ENCODE results near the gene CKB.
A peak's percentile ranks its signal among the peaks of the same experiment; 100 is the strongest.

CKB gene

GRCh38 chr14:103537175-103537990 is 14.8 kb upstream of the CKB start:
- no peak for DNase-seq

- DNase-seq = no peak
Observed at GRCh38 chr14:103536693-103537092, 14.1 kb upstream of the CKB start.

GRCh38 chr14:103535891-103536565 is 13.4 kb upstream of the CKB start:
- no peak for DNase-seq

GRCh38 chr14:103535081-103535890 is 12.7 kb upstream of the CKB start:
- DNase-seq = no peak

GRCh38 chr14:103534576-103535061 is 12.0 kb upstream of the CKB start:
- no peak for DNase-seq

GRCh38 chr14:103533999-103534575 is 11.5 kb upstream of the CKB start:
- no peak for DNase-seq

- DNase-seq = no peak
Observed at GRCh38 chr14:103533137-103533998, 10.7 kb upstream of the CKB start.

- no peak for DNase-seq
Observed at GRCh38 chr14:103532216-103533136, 9.8 kb upstream of the CKB start.

GRCh38 chr14:103531421-103532215 is 9.0 kb upstream of the CKB start:
- DNase-seq = no peak

- DNase-seq = no peak
Observed at GRCh38 chr14:103530831-103531230, 8.2 kb upstream of the CKB start.

GRCh38 chr14:103530390-103530789 is 7.8 kb upstream of the CKB start:
- no peak for DNase-seq

GRCh38 chr14:103529383-103530365 is 7.0 kb upstream of the CKB start:
- DNase-seq = no peak

GRCh38 chr14:103528587-103529382 is 6.2 kb upstream of the CKB start, which contains the start of gene TRMT61A:
Gene TRMT61A (plus strand): TSS chr14:103529196. CDS start chr14:103529979, 783 bp downstream.
- DNase-seq = peak; percentile 72

GRCh38 chr14:103528146-103528586 is 5.5 kb upstream of the CKB start:
- DNase-seq = no peak

GRCh38 chr14:103527408-103528145 is 4.9 kb upstream of the CKB start:
- DNase-seq = peak; percentile 25

GRCh38 chr14:103526914-103527248 is 4.3 kb upstream of the CKB start:
- no peak for DNase-seq

All from CD4-positive, alpha-beta T cell treated with Interleukin-4 for 4 hours (primary cell).